HepG2 (cell line): ENCODE data around the gene ZNF544. TPM values are rescaled to one million over a fixed set of nuclear protein-coding genes. Genes with fewer than 3 reads are reported as not detected.

Experiments
- BRD4 ChIP-seq: sonication (generic); formaldehyde crosslinking; IDR thresholded peaks from 2 replicates; pipeline ENCODE4 v1.4.0; 2020; ENCODE audit warnings: missing genetic modification reagents
- DMAP1 ChIP-seq: IDR thresholded peaks from 2 replicates; pipeline ENCODE4 v1.6.1; 2016
- MAZ ChIP-seq, 2 experiments: sonication (generic) in 1 of 2; formaldehyde crosslinking in 1 of 2; IDR thresholded peaks; 2 replicates each; pipeline versions ENCODE4 v1.5.0 to v1.6.1; 2012 to 2020; ENCODE audit warnings: low read depth in 2 of 2, mild to moderate bottlenecking in 2 of 2, borderline replicate concordance in 1 of 2, improper control_type of control experiment in 1 of 2, low read length in 1 of 2, missing genetic modification reagents in 1 of 2, moderate library complexity in 1 of 2
- MEF2D ChIP-seq: sonication (generic); formaldehyde crosslinking; IDR thresholded peaks from 2 replicates; pipeline ENCODE4 v1.5.1; 2020; ENCODE audit warnings: mild to moderate bottlenecking, missing genetic modification reagents
- MXD1 ChIP-seq: sonication (generic); formaldehyde crosslinking; IDR thresholded peaks from 2 replicates; pipeline ENCODE4 v1.4.0; 2020; ENCODE audit warnings: mild to moderate bottlenecking, missing genetic modification reagents
- RXRA ChIP-seq: sonication (generic); formaldehyde crosslinking; IDR thresholded peaks from 2 replicates; pipeline ENCODE4 v1.5.1; 2020; ENCODE audit warnings: missing genetic modification reagents
- SNAI1 ChIP-seq: sonication (generic); formaldehyde crosslinking; IDR thresholded peaks from 2 replicates; pipeline ENCODE4 v1.5.0; 2020; ENCODE audit warnings: mild to moderate bottlenecking, missing genetic modification reagents, borderline replicate concordance
- SRSF4 ChIP-seq: fragments of 200-400 bp; formaldehyde crosslinking; IDR thresholded peaks from one replicate; pipeline ENCODE4 v1.6.1; 2018; ENCODE audit warnings: mild to moderate bottlenecking, low read depth, low read length, moderate library complexity; ENCODE audit not compliant: poor library complexity, severe bottlenecking
- TBX3 ChIP-seq: fragments of 450-650 bp; IDR thresholded peaks from 2 replicates; pipeline ENCODE4 v1.6.1; 2017; ENCODE audit warnings: antibody characterized with exemption, mild to moderate bottlenecking, inconsistent platforms, borderline replicate concordance
- TFDP1 ChIP-seq: IDR thresholded peaks from 2 replicates; pipeline ENCODE4 v1.6.1; 2016; ENCODE audit warnings: missing compliant biosample characterization, missing genetic modification reagents, borderline replicate concordance
- U2AF1 ChIP-seq: fragments of 200-400 bp; formaldehyde crosslinking; optimal IDR thresholded peaks from 2 replicates; pipeline ENCODE3; 2017; ENCODE audit warnings: mild to moderate bottlenecking, low read depth, low read length
- ZNF296 ChIP-seq: sonication (generic); formaldehyde crosslinking; conservative IDR thresholded peaks from 2 replicates; pipeline ENCODE4 v1.5.0; 2020; ENCODE audit warnings: mild to moderate bottlenecking, missing genetic modification reagents
- ZNF333 ChIP-seq: sonication (generic); formaldehyde crosslinking; IDR thresholded peaks from 2 replicates; pipeline ENCODE4 v1.4.0; 2020; ENCODE audit warnings: mild to moderate bottlenecking, missing genetic modification reagents, borderline replicate concordance
- ZNF44 ChIP-seq: sonication (generic); formaldehyde crosslinking; IDR thresholded peaks from 2 replicates; pipeline ENCODE4 v1.5.1; 2020; ENCODE audit warnings: mild to moderate bottlenecking, missing genetic modification reagents
- ZNF496 ChIP-seq: sonication (generic); formaldehyde crosslinking; IDR thresholded peaks from 2 replicates; pipeline ENCODE4 v1.8.1; 2023; ENCODE audit warnings: mild to moderate bottlenecking, moderate library complexity, missing genetic modification reagents; ENCODE audit not compliant: insufficient replicate concordance
- ZNF501 ChIP-seq: sonication (generic); formaldehyde crosslinking; IDR thresholded peaks from 2 replicates; pipeline ENCODE4 v1.5.1; 2020; ENCODE audit warnings: mild to moderate bottlenecking, moderate library complexity, missing genetic modification reagents
- ZNF83 ChIP-seq: sonication (generic); formaldehyde crosslinking; IDR thresholded peaks from 2 replicates; pipeline ENCODE4 v1.4.0; 2020; ENCODE audit warnings: missing genetic modification reagents, mild to moderate bottlenecking, borderline replicate concordance
- polyA plus RNA-seq, 8 experiments: library from polyadenylated mRNA; depleted of rRNA in 3 of 8; stranded (reverse) in 7 of 8; unstranded in 1 of 8; fragments of >200 nt; fragmentation: Illumina TruSeq in 4 of 8; extraction: Trizol in 4 of 8; gene quantifications; 2 replicates each; pipeline versions ENCODE4 v1.2.1 to v1.2.3, GENCODE V29; 2011 to 2016; ENCODE audit warnings: low read depth in 4 of 8, missing spikeins in 1 of 8, mixed read lengths in 1 of 8; ENCODE audit not compliant: insufficient read depth in 1 of 8
- total RNA-seq, 5 experiments: library from RNA; depleted of rRNA; stranded (reverse); fragments of >200 nt; fragmentation: Illumina TruSeq; extraction: Trizol; gene quantifications; 2 replicates each; pipeline ENCODE4 v1.2.3, GENCODE V29; 2016; ENCODE audit warnings: low read depth in 1 of 5
- TF ChIP-seq, protein P1 (sequence below): sonication (generic); formaldehyde crosslinking; IDR thresholded peaks from 2 replicates; pipeline ENCODE4 v1.4.0; 2020; ENCODE audit warnings: missing genetic modification reagents
- TF ChIP-seq, protein P2 (sequence below): conservative IDR thresholded peaks from 2 replicates; pipeline ENCODE4 v1.6.1; 2018; ENCODE audit warnings: missing genetic modification reagents

Gene ZNF544
- total and polyA plus RNA-seq, 2 of the 13 experiments (the other 11 are each of a cell fraction or from before 2014, with no cell fraction given) = 13.1 to 17.0 TPM

- TF ChIP-seq ZNF296 = 0 out of 2 replicates have a peak, but pooled peaks have one; percentile 61
- TF ChIP-seq ZNF501 = no peak
- TF ChIP-seq, protein P1, sequence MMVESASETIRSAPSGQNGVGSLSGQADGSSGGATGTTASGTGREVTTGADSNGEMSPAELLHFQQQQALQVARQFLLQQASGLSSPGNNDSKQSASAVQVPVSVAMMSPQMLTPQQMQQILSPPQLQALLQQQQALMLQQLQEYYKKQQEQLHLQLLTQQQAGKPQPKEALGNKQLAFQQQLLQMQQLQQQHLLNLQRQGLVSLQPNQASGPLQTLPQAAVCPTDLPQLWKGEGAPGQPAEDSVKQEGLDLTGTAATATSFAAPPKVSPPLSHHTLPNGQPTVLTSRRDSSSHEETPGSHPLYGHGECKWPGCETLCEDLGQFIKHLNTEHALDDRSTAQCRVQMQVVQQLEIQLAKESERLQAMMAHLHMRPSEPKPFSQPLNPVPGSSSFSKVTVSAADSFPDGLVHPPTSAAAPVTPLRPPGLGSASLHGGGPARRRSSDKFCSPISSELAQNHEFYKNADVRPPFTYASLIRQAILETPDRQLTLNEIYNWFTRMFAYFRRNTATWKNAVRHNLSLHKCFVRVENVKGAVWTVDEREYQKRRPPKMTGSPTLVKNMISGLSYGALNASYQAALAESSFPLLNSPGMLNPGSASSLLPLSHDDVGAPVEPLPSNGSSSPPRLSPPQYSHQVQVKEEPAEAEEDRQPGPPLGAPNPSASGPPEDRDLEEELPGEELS (CRISPR knock-in tag) = peak; percentile 51
- TF ChIP-seq, protein P2, sequence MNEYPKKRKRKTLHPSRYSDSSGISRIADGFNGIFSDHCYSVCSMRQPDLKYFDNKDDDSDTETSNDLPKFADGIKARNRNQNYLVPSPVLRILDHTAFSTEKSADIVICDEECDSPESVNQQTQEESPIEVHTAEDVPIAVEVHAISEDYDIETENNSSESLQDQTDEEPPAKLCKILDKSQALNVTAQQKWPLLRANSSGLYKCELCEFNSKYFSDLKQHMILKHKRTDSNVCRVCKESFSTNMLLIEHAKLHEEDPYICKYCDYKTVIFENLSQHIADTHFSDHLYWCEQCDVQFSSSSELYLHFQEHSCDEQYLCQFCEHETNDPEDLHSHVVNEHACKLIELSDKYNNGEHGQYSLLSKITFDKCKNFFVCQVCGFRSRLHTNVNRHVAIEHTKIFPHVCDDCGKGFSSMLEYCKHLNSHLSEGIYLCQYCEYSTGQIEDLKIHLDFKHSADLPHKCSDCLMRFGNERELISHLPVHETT (CRISPR knock-in tag) = peak; percentile 41; the same call in 1 of the 2 replicates
- no peak for TF ChIP-seq ZNF496 (CRISPR knock-in tag)
- no peak for TF ChIP-seq ZNF83 (CRISPR knock-in tag)
- TF ChIP-seq DMAP1 (CRISPR knock-in tag) = peak; percentile 74
- no peak for TF ChIP-seq SRSF4
- TF ChIP-seq SNAI1 (CRISPR knock-in tag) = 0 out of 2 replicates have a peak, but pooled peaks have one; percentile 49
- no peak for TF ChIP-seq ZNF333 (CRISPR knock-in tag)
- TF ChIP-seq ZNF44 (CRISPR knock-in tag) = no peak
- peak; percentile 65 for TF ChIP-seq U2AF1
- peak; percentile 38; the same call in 1 of the 2 replicates for TF ChIP-seq RXRA (CRISPR knock-in tag)
- no peak for TF ChIP-seq BRD4 (CRISPR knock-in tag)
- TF ChIP-seq TFDP1 (CRISPR knock-in tag) = peak; percentile 44; the same call in 1 of the 2 replicates
- TF ChIP-seq MEF2D = 0 out of 2 replicates have a peak, but pooled peaks have one; percentile 30
- no peak for TF ChIP-seq TBX3
- TF ChIP-seq MAZ (IDR thresholded peaks at IDR 0.05; ENCODE audit: borderline replicate concordance, low read depth, low read length) = no peak
- TF ChIP-seq MAZ (CRISPR knock-in tag; IDR thresholded peaks at IDR 0.05; ENCODE audit: low read depth) = peak; percentile 41; the same call in 1 of the 2 replicates
- TF ChIP-seq MXD1 (CRISPR knock-in tag) = peak; percentile 58; the same call in 1 of the 2 replicates
These were observed at the start of gene ZNF544 (continued) for GRCh38 chr19:58228585-58229254.
